ENCODE results near the gene GPR141. TPM values are rescaled to one million over a fixed set of nuclear protein-coding genes. Genes with fewer than 3 reads are reported as not detected.
A peak's percentile ranks its signal among the peaks of the same experiment; 100 is the strongest.
"Not testable (repeated sequence)": the region's sequence is repeated elsewhere in the genome, so short reads cannot be mapped to it uniquely, and the experiment has no call there.

Gene GPR141
- total RNA-seq, 1 donor = 33.9 TPM

GRCh38 chr7:37684927-37685326 is 1.4 kb downstream of the GPR141 start:
- no peak for DNase-seq (ENCODE audit: low read depth in 2 of 3, low spot score in 2 of 3)

GRCh38 chr7:37686556-37687345 is 3.2 kb downstream of the GPR141 start:
- no peak for DNase-seq (ENCODE audit: low read depth in 2 of 3, low spot score in 2 of 3)

- no peak for DNase-seq (ENCODE audit: low read depth in 2 of 3, low spot score in 2 of 3)
Observed at GRCh38 chr7:37690206-37690605, 6.6 kb downstream of the GPR141 start.

GRCh38 chr7:37694208-37695094 is 10.9 kb downstream of the GPR141 start:
- no peak for DNase-seq (ENCODE audit: low read depth in 2 of 3, low spot score in 2 of 3)

GRCh38 chr7:37698276-37698675 is 14.7 kb downstream of the GPR141 start:
- no peak for DNase-seq (ENCODE audit: low read depth in 2 of 3, low spot score in 2 of 3)

GRCh38 chr7:37698782-37699181 is 15.2 kb downstream of the GPR141 start:
- DNase-seq (ENCODE audit: low read depth in 2 of 3, low spot score in 2 of 3) = no peak

- DNase-seq (ENCODE audit: low read depth in 2 of 3, low spot score in 2 of 3) = no peak
Observed at GRCh38 chr7:37701769-37702168, 18.2 kb downstream of the GPR141 start.

- DNase-seq (ENCODE audit: low read depth in 2 of 3, low spot score in 2 of 3) = peak in 1 of 3 donors; percentile 38
Observed at GRCh38 chr7:37703361-37703760, 19.8 kb downstream of the GPR141 start.

- not testable (repeated sequence) for DNase-seq (ENCODE audit: low read depth in 2 of 3, low spot score in 2 of 3)
Observed at GRCh38 chr7:37704328-37704833, 20.8 kb downstream of the GPR141 start.

- DNase-seq (ENCODE audit: low read depth in 2 of 3, low spot score in 2 of 3) = no peak
Observed at GRCh38 chr7:37705976-37706375, 22.4 kb downstream of the GPR141 start.

GRCh38 chr7:37706804-37707203 is 23.2 kb downstream of the GPR141 start:
- no peak for DNase-seq (ENCODE audit: low read depth in 2 of 3, low spot score in 2 of 3)

GRCh38 chr7:37707754-37708485 is 24.4 kb downstream of the GPR141 start:
- no peak for DNase-seq (ENCODE audit: low read depth in 2 of 3, low spot score in 2 of 3)

- no peak for DNase-seq (ENCODE audit: low read depth in 2 of 3, low spot score in 2 of 3)
Observed at GRCh38 chr7:37709631-37710509, 26.3 kb downstream of the GPR141 start.

- DNase-seq (ENCODE audit: low read depth in 2 of 3, low spot score in 2 of 3) = no peak
Observed at GRCh38 chr7:37713613-37714012, 30.0 kb downstream of the GPR141 start.

GRCh38 chr7:37714606-37715005 is 31.0 kb downstream of the GPR141 start:
- no peak for DNase-seq (ENCODE audit: low read depth in 2 of 3, low spot score in 2 of 3)

GRCh38 chr7:37718585-37718984 is 35.0 kb downstream of the GPR141 start:
- DNase-seq (ENCODE audit: low read depth in 2 of 3, low spot score in 2 of 3) = no peak

GRCh38 chr7:37719077-37719476 is 35.5 kb downstream of the GPR141 start:
- no peak for DNase-seq (ENCODE audit: low read depth in 2 of 3, low spot score in 2 of 3)

GRCh38 chr7:37724732-37725131 is 41.2 kb downstream of the GPR141 start:
- DNase-seq (ENCODE audit: low read depth in 2 of 3, low spot score in 2 of 3) = no peak

- DNase-seq (ENCODE audit: low read depth in 2 of 3, low spot score in 2 of 3) = no peak
Observed at GRCh38 chr7:37726016-37726415, 42.5 kb downstream of the GPR141 start.

GRCh38 chr7:37728747-37729146 is 45.2 kb downstream of the GPR141 start:
- no peak for DNase-seq (ENCODE audit: low read depth in 2 of 3, low spot score in 2 of 3)

Data from hematopoietic multipotent progenitor cell (in vitro differentiated cells).